Lung microvascular endothelial cell (primary cell): ENCODE data around the gene TMEM39B. TPM values are rescaled to one million over a fixed set of nuclear protein-coding genes. Genes with fewer than 3 reads are reported as not detected.
"Not testable (repeated sequence)": the region's sequence is repeated elsewhere in the genome, so short reads cannot be mapped to it uniquely, and the experiment has no call there.

Source experiments
- DNase-seq, 2 donors: peaks; one replicate each; pipeline versions ENCODE4 v3.0.0 to v3.0.0-alpha.2; 2010; ENCODE audit warnings: low read depth in 2 of 2
- total RNA-seq: library from RNA; depleted of rRNA; stranded (reverse); fragments of >200 nt; gene quantifications from 2 replicates; pipeline ENCODE4 v1.2.1, GENCODE V29; 2014

TMEM39B gene
- total RNA-seq, 1 donor from 2014 or later = 8.5 TPM

DNA sequence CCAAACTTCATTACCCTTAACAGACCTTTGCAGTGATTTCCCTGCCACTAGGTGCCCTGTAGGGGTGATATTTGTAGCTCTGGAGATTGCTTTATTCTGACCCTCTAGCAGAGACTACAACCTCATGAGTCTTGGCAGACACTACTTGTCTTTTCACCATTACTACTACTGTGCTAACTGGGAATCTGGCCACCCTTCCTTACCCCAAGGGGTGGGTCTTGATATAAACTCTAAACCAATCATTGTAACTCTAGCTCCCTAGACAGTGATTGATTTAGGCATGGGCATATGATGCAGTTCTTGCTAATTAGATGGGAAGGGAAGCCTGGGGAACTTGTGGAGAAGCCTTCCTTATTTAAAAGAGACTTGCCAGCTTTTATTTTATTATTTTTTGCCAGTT is 39.0 kb downstream of the TMEM39B start:
- DNase-seq = no peak

GRCh38 chr1:32112806-32113375 is 40.2 kb downstream of the TMEM39B start:
- no peak for DNase-seq

GRCh38 chr1:32113436-32113835 is 40.7 kb downstream of the TMEM39B start:
- DNase-seq = not testable (repeated sequence)

GRCh38 chr1:32114420-32114819 is 41.7 kb downstream of the TMEM39B start:
- no peak for DNase-seq

DNA sequence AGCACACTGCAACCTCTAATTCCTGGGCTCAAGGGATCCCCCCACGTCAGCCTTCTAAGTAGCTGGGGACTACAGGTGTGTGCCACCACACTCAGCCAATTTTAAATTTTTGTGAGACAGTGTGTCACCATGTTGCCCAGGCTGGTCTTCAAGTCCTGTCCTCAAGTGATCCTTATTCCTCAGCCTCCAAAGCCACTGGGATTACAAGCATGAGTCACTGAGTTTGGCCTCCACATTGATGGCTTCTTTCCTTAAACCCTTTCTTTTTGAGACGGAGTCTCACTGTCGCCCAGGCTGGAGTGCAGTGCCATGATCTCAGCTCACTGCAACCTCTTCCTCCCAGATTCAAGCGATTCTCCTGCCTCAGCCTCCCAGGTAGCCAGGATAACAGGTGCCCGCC is 42.8 kb downstream of the TMEM39B start:
- DNase-seq = no peak

GRCh38 chr1:32116531-32116930 is 43.8 kb downstream of the TMEM39B start:
- DNase-seq = no peak

- no peak for DNase-seq
These were observed 49.4 kb downstream of the TMEM39B start for GRCh38 chr1:32122151-32122550.

DNA sequence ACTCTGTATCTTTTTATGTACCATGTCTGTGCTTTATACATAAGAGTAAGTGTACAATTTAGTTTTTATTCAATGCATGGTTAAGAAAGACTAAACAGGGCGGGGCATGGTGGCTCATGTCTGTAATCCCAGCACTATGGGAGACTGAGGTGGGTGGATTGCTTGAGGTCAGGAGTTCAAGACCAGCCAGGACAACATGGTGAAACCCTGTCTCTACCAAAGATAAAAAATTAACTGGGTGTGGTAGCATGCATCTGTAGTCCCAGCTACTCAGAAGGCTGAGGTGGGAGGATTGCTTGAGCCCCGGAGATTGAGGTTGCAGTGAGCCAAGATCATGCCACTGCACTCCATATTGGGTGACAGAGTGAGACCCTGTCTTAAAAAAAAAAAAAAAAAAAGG is 50.6 kb downstream of the TMEM39B start:
- not testable (repeated sequence) for DNase-seq

- DNase-seq = no peak
These were observed 52.6 kb downstream of the TMEM39B start for GRCh38 chr1:32125313-32125712.

DNA sequence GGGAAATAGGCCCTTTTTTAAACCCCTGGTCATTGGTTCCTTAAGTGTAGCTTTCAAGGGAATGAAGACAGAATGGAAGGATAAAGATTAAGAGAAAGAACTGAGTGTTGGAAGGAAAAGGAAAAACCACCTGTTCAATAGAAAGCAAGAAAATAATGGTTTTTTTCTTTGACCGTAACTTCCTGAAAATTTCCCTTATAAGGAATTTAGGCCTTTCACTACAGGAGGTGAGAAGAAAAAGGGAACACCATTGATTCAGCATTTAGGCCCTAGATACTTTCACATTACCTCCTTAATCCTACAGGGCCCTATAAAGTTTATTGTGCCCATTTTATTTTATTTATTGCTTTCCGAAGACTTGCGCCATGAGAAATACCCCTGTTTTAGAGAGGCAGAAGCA is 54.0 kb downstream of the TMEM39B start:
- no peak for DNase-seq

DNA sequence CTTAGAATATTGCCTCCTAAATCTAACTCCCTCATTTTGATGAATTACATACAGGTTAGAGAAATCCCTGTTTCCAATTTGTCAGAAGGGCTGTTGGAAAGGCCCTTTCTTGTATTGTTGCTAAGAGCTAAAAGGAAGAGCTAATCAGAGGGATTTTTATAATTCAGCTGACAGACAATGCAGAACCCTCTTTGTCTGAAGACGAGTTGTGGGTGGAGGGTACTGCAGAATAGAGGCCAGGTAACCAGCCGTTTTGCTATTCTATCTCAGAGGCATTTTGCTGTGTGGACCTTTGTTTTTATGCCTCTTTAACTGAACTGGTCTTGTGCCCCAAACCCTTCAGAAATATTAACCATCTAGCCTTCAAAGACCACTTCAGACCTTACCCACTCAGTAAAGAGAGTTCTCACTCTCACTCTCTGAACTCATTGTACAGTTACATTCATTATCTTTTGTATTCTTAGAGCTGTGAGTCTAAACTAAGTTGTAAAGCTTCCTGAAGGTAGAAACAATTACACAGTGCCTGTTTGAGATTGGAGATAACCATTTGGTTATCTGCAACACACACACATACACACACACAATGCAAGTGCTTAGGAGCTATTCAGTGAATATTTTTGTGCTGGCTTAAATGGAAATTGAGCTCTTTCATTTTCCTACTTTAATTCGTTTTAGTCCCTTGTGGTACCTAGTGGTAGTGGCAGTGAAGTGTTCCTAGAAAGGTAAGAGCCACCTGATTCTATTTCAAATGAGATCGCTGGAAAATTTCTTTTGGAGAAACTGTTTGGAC is 54.9 kb downstream of the TMEM39B start:
- no peak for DNase-seq

GRCh38 chr1:32128479-32128878 is 55.7 kb downstream of the TMEM39B start:
- DNase-seq = peak in 1 of 2 donors; percentile 18

- DNase-seq = peak in 1 of 2 donors; percentile 23
These were observed 56.2 kb downstream of the TMEM39B start for GRCh38 chr1:32128964-32129363.

- not testable (repeated sequence) for DNase-seq
These were observed 61.2 kb downstream of the TMEM39B start for GRCh38 chr1:32133950-32134280.

DNA sequence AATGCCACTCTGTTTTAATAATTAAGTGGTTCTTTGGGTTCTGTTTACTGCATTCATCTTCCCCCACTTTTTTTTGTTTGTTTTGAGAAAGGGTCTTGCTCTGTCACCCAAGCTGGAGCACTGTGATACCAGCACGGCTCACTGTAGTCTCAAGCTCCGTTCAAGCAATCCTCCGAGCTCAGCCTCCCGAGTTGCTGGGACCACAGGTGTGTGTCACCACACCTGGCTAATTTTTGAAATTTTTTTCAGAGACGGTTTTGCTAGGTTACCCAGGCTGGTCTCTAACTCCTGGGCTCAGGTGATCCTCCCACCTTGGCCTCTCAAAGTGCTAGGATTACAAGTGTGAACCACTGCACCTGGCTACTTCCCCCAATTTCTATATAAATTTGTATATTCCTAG is 64.4 kb downstream of the TMEM39B start:
- no peak for DNase-seq

DNA sequence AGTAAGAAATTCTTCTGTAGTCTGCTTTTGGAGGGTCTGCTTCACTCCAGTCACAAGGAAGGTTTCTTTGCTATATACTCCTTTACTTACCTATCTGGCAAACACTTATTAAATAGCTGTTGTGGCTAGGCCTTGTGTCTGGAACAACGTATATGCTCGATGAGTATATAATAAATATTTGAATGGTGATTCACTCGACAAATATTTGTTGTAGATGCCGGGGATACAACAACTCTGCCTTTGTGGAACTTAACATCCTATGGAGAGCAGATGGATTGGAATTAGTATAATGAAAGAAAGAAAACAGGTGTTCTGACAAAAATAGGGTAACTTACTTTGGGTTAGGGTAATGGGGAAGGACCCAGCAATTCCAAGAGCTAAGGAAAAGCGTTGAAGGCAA is 66.2 kb downstream of the TMEM39B start:
- DNase-seq = peak in 1 of 2 donors; percentile 32

DNA sequence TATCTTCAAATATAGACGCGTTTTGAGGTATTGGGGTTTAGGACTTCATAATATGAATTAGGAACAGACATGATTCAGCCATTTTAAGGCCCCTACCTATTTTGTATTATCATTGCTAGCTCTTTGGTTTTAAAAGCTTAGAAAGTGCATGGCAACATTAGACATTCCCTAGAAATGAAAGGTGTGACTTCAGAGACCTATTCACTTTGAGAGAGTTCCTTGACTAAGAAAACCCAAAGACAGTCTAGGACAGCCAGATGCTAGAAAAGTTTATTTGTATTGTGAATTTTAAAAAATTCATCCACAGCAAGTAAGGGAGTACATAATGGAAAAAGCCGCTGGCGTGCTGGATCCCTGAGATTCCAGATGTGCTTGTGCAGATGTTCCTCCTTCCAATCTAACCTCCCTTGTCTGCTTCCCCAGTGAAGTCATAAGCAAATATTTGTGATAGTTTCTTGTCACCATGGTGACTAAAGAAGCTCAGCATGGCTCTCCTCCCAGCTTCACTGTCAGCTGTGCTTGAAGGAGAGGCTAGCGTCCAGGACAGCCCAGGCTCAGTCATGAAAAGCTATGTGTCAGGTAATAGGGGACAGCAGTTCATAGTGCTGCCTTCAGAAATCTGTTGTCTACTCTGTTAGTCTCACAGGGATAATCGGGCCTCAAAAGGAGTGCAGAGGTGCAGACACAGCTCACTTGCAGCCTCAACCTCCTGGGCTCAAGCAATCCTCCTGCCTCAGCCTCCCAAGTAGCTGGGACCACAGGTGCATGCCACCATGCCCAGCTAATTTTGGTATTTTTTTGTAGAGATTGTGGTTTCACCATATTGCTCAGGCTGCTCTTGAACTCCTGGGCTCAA is 69.9 kb downstream of the TMEM39B start:
- peak in 1 of 2 donors; percentile 61 for DNase-seq

DNA sequence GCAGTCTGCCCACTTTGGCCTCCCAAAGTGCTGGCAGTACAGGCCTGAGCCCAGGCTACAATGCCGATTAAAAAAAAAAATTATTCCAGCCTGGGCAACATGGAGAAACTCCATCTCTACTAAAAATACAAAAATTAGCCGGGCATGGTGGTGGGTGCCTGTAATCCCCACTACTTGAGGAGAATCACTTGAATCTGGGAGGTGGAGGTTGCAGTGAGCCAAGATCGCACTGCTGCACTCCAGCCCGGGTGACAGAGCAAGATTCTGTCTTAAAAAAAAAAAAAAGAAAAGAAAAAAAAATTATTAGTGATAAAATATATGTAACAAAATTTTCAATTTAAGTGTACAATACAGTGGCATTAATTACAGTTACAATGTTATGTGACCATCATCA is 70.6 kb downstream of the TMEM39B start:
- DNase-seq = not testable (repeated sequence)

DNA sequence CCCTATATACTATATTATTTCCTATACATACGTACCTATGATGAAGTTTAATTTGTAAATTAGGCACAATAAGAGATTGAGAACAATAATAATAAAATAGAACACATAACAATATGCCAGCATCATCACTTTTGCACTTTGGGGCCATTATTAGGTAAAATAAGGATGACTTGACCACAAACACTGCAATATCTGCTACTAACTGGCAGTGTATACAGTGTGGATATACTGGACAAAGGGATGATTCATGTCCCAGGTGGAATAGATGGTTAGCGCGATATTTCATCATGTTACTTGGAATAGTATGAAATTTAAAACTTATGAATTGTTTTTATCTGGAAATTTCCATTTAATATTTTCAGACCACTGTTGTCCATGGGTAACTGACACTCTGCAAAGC is 71.3 kb downstream of the TMEM39B start:
- no peak for DNase-seq

- not testable (repeated sequence) for DNase-seq
These were observed 75.1 kb downstream of the TMEM39B start for GRCh38 chr1:32147799-32148198.

- DNase-seq = no peak
These were observed 78.1 kb downstream of the TMEM39B start for GRCh38 chr1:32150847-32151246.

DNA sequence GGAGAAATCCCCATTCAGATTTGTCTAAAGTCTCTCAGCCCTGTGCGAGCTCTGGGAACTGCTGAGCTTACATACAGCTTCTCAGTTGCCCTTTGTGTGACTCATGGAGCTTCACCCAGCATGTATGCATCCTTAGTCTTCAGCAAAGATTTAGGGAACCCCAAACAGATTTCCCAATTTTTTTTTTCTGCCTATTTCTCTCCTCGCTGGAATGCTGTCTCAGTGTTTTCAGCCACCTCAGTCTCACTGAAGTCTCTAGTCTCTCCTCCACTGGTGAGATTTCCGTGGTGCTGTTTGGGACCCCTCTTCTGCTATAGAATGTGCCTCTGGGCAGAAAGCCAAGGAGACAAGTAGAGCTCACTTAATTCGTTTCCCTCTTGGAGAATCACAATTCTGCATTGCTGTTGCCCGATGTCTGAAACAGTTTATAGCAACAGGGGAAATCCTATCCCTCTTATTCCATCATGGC is 78.6 kb downstream of the TMEM39B start:
- peak in 1 of 2 donors; percentile 41 for DNase-seq
